Inflammatory macrophage (primary cell): ENCODE data around the gene KRIT1.

Experiments
- DNase-seq, 2 donors: peaks; one replicate each; pipeline ENCODE4 v3.0.0-alpha.2; 2020 to 2022

KRIT1 gene

DNA sequence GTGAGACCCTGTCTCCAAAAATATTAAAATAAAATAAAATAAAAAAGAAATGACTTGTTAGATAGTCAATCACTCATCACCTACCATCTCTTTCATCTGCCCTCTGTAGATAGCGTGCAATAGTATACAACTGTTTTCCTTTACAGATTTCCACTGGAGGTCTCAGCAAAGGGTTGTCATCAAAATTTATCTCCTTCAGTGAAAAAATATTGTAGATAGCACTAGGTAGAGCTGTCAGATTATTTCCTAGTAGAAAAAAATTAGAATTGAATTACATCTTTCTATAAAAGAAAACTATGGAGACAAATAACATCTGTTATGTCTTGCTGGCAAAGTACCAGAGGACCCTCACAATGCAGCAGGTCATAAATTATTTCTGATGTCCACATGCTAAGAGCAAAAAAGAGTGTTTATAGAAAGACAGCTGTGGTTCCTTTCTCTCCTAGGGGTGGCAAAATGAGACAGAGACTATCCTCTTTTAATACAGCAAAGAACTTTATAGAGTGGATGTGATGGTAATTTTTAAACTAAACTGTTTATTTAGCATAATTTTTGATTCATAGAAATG lies 95.2 kb downstream of the KRIT1 start:
- DNase-seq: no peak

DNA sequence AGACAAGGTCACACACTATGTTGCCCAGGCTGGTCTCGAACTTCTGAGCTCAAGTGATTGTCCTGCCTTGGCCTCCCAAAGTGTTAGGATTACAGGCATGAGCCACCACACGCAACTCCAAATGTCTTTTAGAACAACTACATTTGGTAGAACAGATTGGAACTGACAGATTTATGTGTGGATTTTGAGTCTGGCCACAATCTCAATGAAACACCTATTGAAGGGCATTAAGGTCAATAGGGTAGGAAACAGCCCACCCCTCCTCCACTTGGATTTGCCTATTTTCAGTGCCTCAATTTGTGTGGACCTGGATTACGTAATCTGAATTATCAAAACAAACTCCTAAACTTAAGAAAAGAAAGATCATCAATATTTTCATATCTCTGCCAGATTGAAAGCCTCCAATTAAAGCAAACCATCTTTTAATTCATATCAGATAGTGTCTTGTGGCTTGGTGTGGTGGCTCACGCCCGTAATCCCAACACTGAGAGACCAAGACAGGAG lies 95.9 kb downstream of the KRIT1 start:
- DNase-seq: no peak
